GM21717 (cell line): Measurements from ENCODE around the gene TMEM82.

Experiments
- ATAC-seq: cut with Tn5 transposase; IDR thresholded peaks from one replicate; pipeline ENCODE4 v1.9.1; 2021; ENCODE audit warnings: mild to moderate bottlenecking, moderate library complexity; ENCODE audit not compliant: unreplicated experiment

Gene TMEM82

GRCh38 chr1:15755021-15755645 lies 12.8 kb downstream of the TMEM82 start:
- no peak for ATAC-seq

GRCh38 chr1:15755646-15756040 lies 13.3 kb downstream of the TMEM82 start:
- ATAC-seq, result no peak

GRCh38 chr1:15756143-15757015 lies 14.1 kb downstream of the TMEM82 start:
- no peak for ATAC-seq

GRCh38 chr1:15757016-15757543 lies 14.8 kb downstream of the TMEM82 start:
- no peak for ATAC-seq

GRCh38 chr1:15757575-15758342 lies 15.5 kb downstream of the TMEM82 start:
- no peak for ATAC-seq

- ATAC-seq, result no peak
Observed at GRCh38 chr1:15758343-15758931, 16.1 kb downstream of the TMEM82 start, which contains the start of gene FBLIM1. TSS of gene FBLIM1 (plus strand) at chr1:15758795. CDS start at chr1:15764984, 6,189 bp downstream.

- ATAC-seq, result no peak
Observed at GRCh38 chr1:15758953-15759661, 16.8 kb downstream of the TMEM82 start.

GRCh38 chr1:15760520-15761211 lies 18.4 kb downstream of the TMEM82 start:
- ATAC-seq, result no peak

- no peak for ATAC-seq
Observed at GRCh38 chr1:15761366-15762128, 19.2 kb downstream of the TMEM82 start.

GRCh38 chr1:15762546-15762945 lies 20.2 kb downstream of the TMEM82 start:
- ATAC-seq, result no peak

- no peak for ATAC-seq
Observed at GRCh38 chr1:15764269-15764764, 22.0 kb downstream of the TMEM82 start.

- ATAC-seq, result no peak
Observed at GRCh38 chr1:15764890-15765289, 22.6 kb downstream of the TMEM82 start.

GRCh38 chr1:15765495-15766194 lies 23.3 kb downstream of the TMEM82 start:
- ATAC-seq, result no peak

GRCh38 chr1:15767941-15768340 lies 25.6 kb downstream of the TMEM82 start:
- no peak for ATAC-seq

- ATAC-seq, result no peak
Observed at GRCh38 chr1:15768388-15768787, 26.1 kb downstream of the TMEM82 start.

- ATAC-seq, result no peak
Observed at GRCh38 chr1:15770313-15770962, 28.1 kb downstream of the TMEM82 start.

GRCh38 chr1:15771836-15772515 lies 29.7 kb downstream of the TMEM82 start:
- ATAC-seq, result no peak
